NCI-H1092 (cell line): ENCODE results near the gene NKX3-2.

Experiments
- DNase-seq: peaks from one replicate; lab custom pipeline; 2025; lab: John Stamatoyannopoulos, UW

NKX3-2 gene

GRCh38 chr4:13498469-13498868 lies 45.8 kb downstream of the NKX3-2 start:
- no peak for DNase-seq

DNA sequence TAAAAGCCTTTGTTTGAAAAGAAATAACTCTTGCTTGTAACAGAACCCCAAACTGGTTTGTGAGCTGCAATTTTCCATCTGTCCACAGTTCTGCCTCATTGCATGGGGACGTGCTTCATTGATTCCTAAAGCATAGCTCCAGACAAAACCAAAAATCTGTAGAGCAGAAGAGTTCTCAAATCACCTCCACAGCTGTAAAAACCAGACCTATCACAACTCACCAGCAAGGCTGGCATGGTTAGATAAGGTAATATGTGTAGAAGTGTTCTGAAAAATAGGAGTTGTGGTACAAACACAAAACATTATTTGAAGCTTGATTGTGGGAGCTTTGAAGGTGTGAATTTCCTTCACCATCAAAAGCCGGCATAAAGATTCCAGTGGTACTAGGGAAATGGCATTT lies 47.7 kb downstream of the NKX3-2 start:
- no peak for DNase-seq

GRCh38 chr4:13495753-13496152 lies 48.6 kb downstream of the NKX3-2 start:
- no peak for DNase-seq

GRCh38 chr4:13493793-13494192 lies 50.5 kb downstream of the NKX3-2 start:
- no peak for DNase-seq

DNA sequence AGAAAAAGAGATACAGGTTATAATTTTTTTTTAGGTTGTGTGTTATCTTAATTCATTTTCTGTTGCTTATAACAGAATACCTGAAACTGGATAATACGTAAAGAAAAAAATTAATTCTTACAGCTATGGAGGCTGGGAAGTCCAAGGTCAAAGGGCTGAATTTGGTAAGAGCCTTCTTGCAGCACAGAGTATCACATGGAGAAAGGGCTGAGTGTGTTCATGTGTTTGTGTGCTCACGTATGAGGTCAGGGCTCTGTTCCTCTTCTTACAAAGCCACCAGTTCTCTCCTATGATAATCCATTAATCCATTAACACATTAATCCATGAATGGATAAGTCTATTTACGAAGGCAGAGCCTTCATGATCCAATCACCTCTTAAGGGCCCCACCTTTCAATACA lies 51.6 kb downstream of the NKX3-2 start:
- DNase-seq, result no peak
